ENCODE measurements around the gene ABHD2.

Gene ABHD2

DNA sequence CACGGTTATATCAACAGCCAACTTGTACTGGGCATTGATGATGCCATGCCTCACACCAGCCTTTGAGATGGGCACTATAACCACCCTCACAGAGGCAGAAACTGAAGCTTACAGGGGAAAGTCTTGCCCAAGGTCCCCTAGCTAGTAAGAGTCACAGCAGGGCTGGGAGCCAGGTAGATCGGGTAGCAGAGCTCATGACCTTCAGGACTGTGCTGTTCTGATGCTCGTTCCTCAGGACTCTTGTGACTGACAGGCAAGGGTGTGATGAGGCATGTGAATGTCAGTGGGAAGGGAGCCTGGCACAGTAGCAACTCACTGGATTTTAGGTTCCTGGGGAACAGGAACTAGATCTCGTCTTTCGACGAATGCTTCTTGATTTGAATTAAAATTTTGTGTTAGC, 67.4 kb downstream of the ABHD2 start:
- Mint-ChIP-seq H3K9me3 (no peaks in the 10 kb centered on the region), H3K27ac (no peak overlapping the region), H3K4me1 (peaks cover 3% of the 10 kb centered on the region), H3K4me3 (no peak overlapping the region), H3K27me3 (no peaks in the 10 kb centered on the region), H3K36me3 (peaks cover 38% of the 10 kb centered on the region)
- no peak for DNase-seq (ENCODE audit: low spot score in 2 of 2)
- no peak for ATAC-seq (ENCODE audit: low read depth)

GRCh38 chr15:89157061-89157460, 68.8 kb downstream of the ABHD2 start:
- ATAC-seq (ENCODE audit: low read depth) (no peak), DNase-seq (ENCODE audit: low spot score in 2 of 2) (no peak)
- H3K27me3 Mint-ChIP-seq = no peaks in the 10 kb centered on the region
- peaks cover 31% of the 10 kb centered on the region for H3K36me3 Mint-ChIP-seq
- H3K4me1 Mint-ChIP-seq = peaks cover 3% of the 10 kb centered on the region
- H3K27ac Mint-ChIP-seq = no peak overlapping the region
- H3K4me3 Mint-ChIP-seq = no peak overlapping the region
- no peaks in the 10 kb centered on the region for H3K9me3 Mint-ChIP-seq

GRCh38 chr15:89157918-89158564, 69.8 kb downstream of the ABHD2 start:
- peaks cover 32% of the 10 kb centered on the region for H3K36me3 Mint-ChIP-seq
- no peak overlapping the region for H3K27ac Mint-ChIP-seq
- H3K4me3 Mint-ChIP-seq = no peak overlapping the region
- ATAC-seq (ENCODE audit: low read depth) (no peak), DNase-seq (ENCODE audit: low spot score in 2 of 2) (no peak)
- no peaks in the 10 kb centered on the region for H3K27me3 Mint-ChIP-seq
- H3K9me3 Mint-ChIP-seq = no peaks in the 10 kb centered on the region
- H3K4me1 Mint-ChIP-seq = peaks cover 3% of the 10 kb centered on the region

GRCh38 chr15:89161666-89162065, 73.4 kb downstream of the ABHD2 start:
- Mint-ChIP-seq H3K27ac (no peak overlapping the region), H3K36me3 (peaks cover 19% of the 10 kb centered on the region), H3K4me3 (no peak overlapping the region), H3K27me3 (no peaks in the 10 kb centered on the region), H3K9me3 (no peaks in the 10 kb centered on the region), H3K4me1 (peaks cover 3% of the 10 kb centered on the region)
- ATAC-seq (ENCODE audit: low read depth) (no peak), DNase-seq (ENCODE audit: low spot score in 2 of 2) (no peak)

DNA sequence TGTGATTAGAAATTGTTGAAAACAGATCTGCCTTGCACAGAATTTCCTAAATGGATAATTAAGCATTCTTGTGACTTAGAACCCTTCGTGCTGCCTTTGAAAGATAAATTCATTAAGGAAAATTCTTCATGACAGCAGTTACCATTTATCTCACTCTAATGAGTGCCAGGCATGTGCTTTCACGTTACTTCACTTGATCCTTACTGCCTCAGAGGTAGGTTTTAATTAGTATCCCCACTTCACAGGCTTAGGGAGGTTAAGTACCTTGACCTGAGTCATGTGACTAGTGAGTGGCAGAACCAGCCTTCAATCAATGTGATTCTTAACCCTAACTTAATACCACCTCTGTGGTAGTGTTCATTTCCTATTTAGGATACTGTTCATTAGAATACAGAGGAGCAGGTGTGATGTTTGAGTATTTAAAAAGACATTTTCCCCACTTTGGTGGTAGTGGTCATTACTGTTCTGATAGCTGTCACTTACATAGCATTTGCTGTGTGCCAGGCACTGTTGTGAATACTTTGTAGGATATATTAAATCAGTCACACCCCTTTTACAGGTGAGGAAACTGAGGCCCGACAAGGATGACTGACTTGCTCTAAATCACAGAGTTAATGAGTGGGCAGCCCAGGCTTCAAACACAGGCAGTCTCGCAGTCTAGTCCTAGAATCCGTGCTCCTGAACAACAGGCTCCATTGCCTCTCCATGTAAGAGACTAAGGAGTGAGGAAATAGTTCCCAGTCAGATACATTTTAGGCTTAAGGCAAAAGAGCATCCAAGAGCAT, 75.2 kb downstream of the ABHD2 start:
- DNase-seq (ENCODE audit: low spot score in 2 of 2) (no peak), ATAC-seq (ENCODE audit: low read depth) (no peak)
- Mint-ChIP-seq H3K9me3 (no peaks in the 10 kb centered on the region), H3K27me3 (no peaks in the 10 kb centered on the region), H3K4me1 (peaks cover 3% of the 10 kb centered on the region), H3K27ac (no peak overlapping the region), H3K4me3 (no peak overlapping the region), H3K36me3 (peaks cover 13% of the 10 kb centered on the region)

GRCh38 chr15:89164712-89165211, 76.5 kb downstream of the ABHD2 start:
- peaks cover 7% of the 10 kb centered on the region for H3K36me3 Mint-ChIP-seq
- H3K4me3 Mint-ChIP-seq = no peak overlapping the region
- ATAC-seq (ENCODE audit: low read depth) (no peak), DNase-seq (ENCODE audit: low spot score in 2 of 2) (no peak)
- H3K27ac Mint-ChIP-seq = no peak overlapping the region
- no peaks in the 10 kb centered on the region for H3K9me3 Mint-ChIP-seq
- no peaks in the 10 kb centered on the region for H3K27me3 Mint-ChIP-seq
- H3K4me1 Mint-ChIP-seq = peaks cover 3% of the 10 kb centered on the region

GRCh38 chr15:89165677-89166076, 77.4 kb downstream of the ABHD2 start:
- Mint-ChIP-seq H3K27ac (no peak overlapping the region), H3K36me3 (peaks cover 7% of the 10 kb centered on the region), H3K4me3 (no peak overlapping the region), H3K4me1 (peaks cover 3% of the 10 kb centered on the region), H3K27me3 (no peaks in the 10 kb centered on the region), H3K9me3 (no peaks in the 10 kb centered on the region)
- DNase-seq (ENCODE audit: low spot score in 2 of 2) (no peak), ATAC-seq (ENCODE audit: low read depth) (no peak)

DNA sequence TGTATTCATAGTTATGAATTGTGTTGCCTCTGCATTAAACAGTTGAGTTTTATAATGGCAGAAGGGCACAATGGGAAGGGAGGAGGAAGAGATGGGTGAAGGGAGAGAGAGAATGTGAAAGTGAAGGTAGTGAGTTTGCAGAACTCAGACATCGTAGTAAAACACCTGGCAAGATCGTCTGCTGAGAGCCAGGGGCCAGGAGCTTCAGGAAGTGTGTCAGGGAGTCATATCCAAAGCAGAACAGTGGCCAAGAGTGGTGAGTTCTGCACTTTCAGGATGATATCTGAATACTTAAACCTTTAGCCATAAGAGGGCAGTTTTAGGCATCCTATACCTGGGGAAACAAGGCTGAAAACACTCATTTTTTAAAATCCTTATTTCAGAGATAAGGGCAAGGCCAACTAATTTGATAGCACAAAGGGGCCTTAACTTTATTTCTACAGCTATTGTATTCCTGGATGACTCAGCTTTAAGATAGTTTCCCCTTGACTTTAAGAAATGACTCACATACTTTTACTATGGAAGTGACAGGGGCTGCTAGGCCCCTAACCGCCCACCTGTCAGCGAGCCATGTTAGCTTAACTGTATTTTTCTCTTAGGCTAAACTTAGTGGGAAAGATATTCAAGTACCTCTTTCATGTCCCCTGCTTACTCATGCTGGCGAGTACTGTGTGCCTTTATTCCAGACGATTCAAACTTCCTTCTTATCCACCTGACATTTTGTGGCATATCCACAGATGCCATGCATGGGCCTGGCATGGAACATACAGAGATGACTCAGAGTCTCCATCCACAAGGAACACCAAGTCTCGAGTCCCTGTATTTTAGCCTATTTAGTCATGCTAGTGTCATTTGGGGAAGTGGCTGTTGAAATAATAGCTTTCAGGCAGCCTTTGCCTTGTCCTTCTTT, 79.3 kb downstream of the ABHD2 start:
- Mint-ChIP-seq H3K27ac (peak overlapping the region; percentile 21), H3K9me3 (no peaks in the 10 kb centered on the region), H3K36me3 (peaks cover 3% of the 10 kb centered on the region), H3K27me3 (no peaks in the 10 kb centered on the region), H3K4me1 (peaks cover 3% of the 10 kb centered on the region), H3K4me3 (no peak overlapping the region)
- DNase-seq (ENCODE audit: low spot score in 2 of 2) (no peak), ATAC-seq (ENCODE audit: low read depth) (no peak)

GRCh38 chr15:89168316-89168833, 80.1 kb downstream of the ABHD2 start:
- Mint-ChIP-seq H3K36me3 (peaks cover 3% of the 10 kb centered on the region), H3K27me3 (no peaks in the 10 kb centered on the region), H3K4me3 (no peak overlapping the region), H3K9me3 (no peaks in the 10 kb centered on the region), H3K4me1 (peaks cover 3% of the 10 kb centered on the region), H3K27ac (no peak overlapping the region)
- ATAC-seq (ENCODE audit: low read depth) (no peak), DNase-seq (ENCODE audit: low spot score in 2 of 2) (no peak)

DNA sequence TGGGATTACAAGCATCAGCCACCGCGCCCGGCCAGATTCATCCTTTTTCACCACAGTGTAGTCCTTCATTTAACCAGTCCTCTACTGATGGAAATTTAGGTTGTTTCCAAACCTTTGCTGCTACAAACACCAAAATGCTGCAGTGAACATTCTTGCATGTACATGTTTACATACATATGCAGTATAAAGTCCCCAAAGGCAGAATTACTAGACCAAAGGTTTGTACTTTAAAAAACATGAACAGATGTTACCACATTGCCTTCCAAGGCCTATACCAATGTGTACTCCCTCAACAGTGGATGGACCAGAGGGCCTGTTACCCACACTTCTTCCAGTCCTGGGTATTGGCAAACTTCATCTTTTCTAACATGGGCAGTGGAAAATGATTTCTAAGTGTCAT, 82.1 kb downstream of the ABHD2 start:
- H3K36me3 Mint-ChIP-seq = peaks cover 3% of the 10 kb centered on the region
- ATAC-seq (ENCODE audit: low read depth) (no peak), DNase-seq (ENCODE audit: low spot score in 2 of 2) (no peak)
- peaks cover 3% of the 10 kb centered on the region for H3K4me1 Mint-ChIP-seq
- H3K27me3 Mint-ChIP-seq = no peaks in the 10 kb centered on the region
- H3K9me3 Mint-ChIP-seq = no peaks in the 10 kb centered on the region
- no peak overlapping the region for H3K27ac Mint-ChIP-seq
- H3K4me3 Mint-ChIP-seq = no peak overlapping the region

DNA sequence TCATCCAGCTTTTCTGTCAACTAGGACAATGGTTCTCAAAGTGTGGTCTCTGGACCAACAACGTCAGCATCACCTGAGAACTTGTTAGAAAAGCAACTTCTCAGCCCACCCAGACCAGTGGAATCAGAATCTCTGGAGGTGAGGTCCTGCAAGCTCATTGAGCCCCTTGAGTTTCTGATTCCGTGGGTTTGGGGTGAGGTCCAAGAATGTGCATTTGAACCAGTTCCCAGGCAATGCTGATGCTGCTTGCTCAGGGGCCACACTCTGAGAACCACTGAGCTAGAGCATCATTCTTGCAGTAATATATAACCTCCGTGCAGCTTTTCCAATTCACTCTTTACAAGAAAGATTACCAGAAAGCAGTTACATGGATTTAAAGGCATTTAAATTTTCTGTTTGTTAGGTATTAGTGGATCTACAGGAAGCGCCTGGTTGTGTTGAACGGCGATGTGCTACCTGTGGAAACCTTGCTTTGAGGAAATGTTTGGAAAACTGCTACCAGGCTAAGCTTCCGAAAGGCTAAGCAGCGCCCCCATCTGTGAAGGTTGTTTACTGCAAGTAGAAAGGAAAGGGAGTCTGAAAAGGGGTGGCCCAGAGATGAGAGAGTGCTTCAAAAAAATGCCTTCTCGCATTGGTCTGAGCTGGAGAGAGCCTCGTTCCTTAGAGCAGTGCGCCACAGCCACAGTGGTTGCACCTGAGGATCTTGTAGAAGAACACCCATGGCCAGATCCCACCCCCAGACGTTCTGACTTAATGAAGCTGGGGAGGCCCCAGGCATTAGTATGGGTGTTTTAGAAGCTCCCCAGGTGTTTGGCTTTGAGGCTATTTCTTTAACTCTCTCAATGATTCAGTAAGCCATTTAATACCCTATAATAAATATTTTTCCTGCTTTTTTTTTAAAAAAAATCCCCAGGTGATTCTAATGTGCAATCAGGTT, 83.1 kb downstream of the ABHD2 start:
- Mint-ChIP-seq H3K36me3 (peaks cover 5% of the 10 kb centered on the region), H3K27ac (no peak overlapping the region), H3K9me3 (no peaks in the 10 kb centered on the region), H3K4me3 (no peak overlapping the region), H3K27me3 (no peaks in the 10 kb centered on the region), H3K4me1 (peaks cover 3% of the 10 kb centered on the region)
- ATAC-seq (ENCODE audit: low read depth) (no peak), DNase-seq (ENCODE audit: low spot score in 2 of 2) (peak; percentile 11 to 22)

GRCh38 chr15:89172921-89173320, 84.7 kb downstream of the ABHD2 start:
- ATAC-seq (ENCODE audit: low read depth) = no peak
- Mint-ChIP-seq H3K27me3 (no peaks in the 10 kb centered on the region), H3K27ac (no peak overlapping the region), H3K4me3 (no peak overlapping the region), H3K4me1 (no peaks in the 10 kb centered on the region), H3K9me3 (no peaks in the 10 kb centered on the region), H3K36me3 (peaks cover 8% of the 10 kb centered on the region)
- DNase-seq (ENCODE audit: low spot score in 2 of 2) = no peak

- DNase-seq (ENCODE audit: low spot score in 2 of 2) (no peak), ATAC-seq (ENCODE audit: low read depth) (no peak)
- no peak overlapping the region for H3K27ac Mint-ChIP-seq
- H3K4me1 Mint-ChIP-seq = no peaks in the 10 kb centered on the region
- no peaks in the 10 kb centered on the region for H3K9me3 Mint-ChIP-seq
- no peak overlapping the region for H3K4me3 Mint-ChIP-seq
- H3K36me3 Mint-ChIP-seq = peaks cover 9% of the 10 kb centered on the region
- no peaks in the 10 kb centered on the region for H3K27me3 Mint-ChIP-seq
These were observed 86.2 kb downstream of the ABHD2 start for GRCh38 chr15:89174476-89174875.

Measured in memory B cell (primary cell).